MCF 10A (cell line): ENCODE results near the gene BHLHE40. TPM values are rescaled to one million over a fixed set of nuclear protein-coding genes. Genes with fewer than 3 reads are reported as not detected.

Experiments
- BruUV-seq: library from RNA; stranded (reverse); fragments of 400-500 nt; replicated peaks from 2 replicates; lab custom pipeline; 2021; lab: Mats Ljungman, UMichigan
- CTCF ChIA-PET: fragments of 300-600 bp; sonication (Branson Sonifier 250); formaldehyde crosslinking; extraction: SDS; loops from one replicate; lab custom pipeline; 2021; ENCODE audit warnings: antibody characterized with exemption, inconsistent platforms; lab: Yijun Ruan, JAX
- POLR2A ChIA-PET: fragments of 300-600, 350-650 bp; sonication (Branson Sonifier 250); formaldehyde crosslinking; extraction: SDS; loops from one replicate; lab custom pipeline; 2020; ENCODE audit warnings: antibody characterized with exemption, inconsistent platforms; lab: Yijun Ruan, JAX
- DNase-seq: peaks from one replicate; pipeline ENCODE4 v3.0.0-alpha.2; 2018; ENCODE audit not compliant: unreplicated experiment
- H3K27ac Mint-ChIP-seq: one replicate; pipeline ENCODE4 v1.8.0; 2022; ENCODE audit warnings: mild to moderate bottlenecking, low read depth, mixed read lengths; ENCODE audit not compliant: unreplicated experiment
- H3K27me3 Mint-ChIP-seq: one replicate; pipeline ENCODE4 v1.8.0; 2022; ENCODE audit warnings: mixed read lengths; ENCODE audit not compliant: insufficient read depth, unreplicated experiment
- H3K36me3 Mint-ChIP-seq: one replicate; pipeline ENCODE4 v1.8.0; 2022; ENCODE audit warnings: mild to moderate bottlenecking, moderate library complexity, mixed read lengths; ENCODE audit not compliant: insufficient read depth, unreplicated experiment
- H3K4me1 Mint-ChIP-seq: one replicate; pipeline ENCODE4 v1.8.0; 2022; ENCODE audit warnings: mixed read lengths; ENCODE audit not compliant: insufficient read depth, unreplicated experiment
- H3K4me3 Mint-ChIP-seq: one replicate; pipeline ENCODE4 v1.8.0; 2022; ENCODE audit warnings: mild to moderate bottlenecking, moderate library complexity, mixed read lengths; ENCODE audit not compliant: unreplicated experiment
- H3K9me3 Mint-ChIP-seq: one replicate; pipeline ENCODE4 v1.8.0; 2022; ENCODE audit warnings: mixed read lengths; ENCODE audit not compliant: unreplicated experiment
- intact Hi-C: fragments of 100-400 bp; cut with micrococcal nuclease; formaldehyde crosslinking; loops from 2 replicates; pipeline ENCODE4 v1.14.1; 2022
- total RNA-seq: library from RNA; stranded (reverse); gene quantifications from 2 replicates; pipeline ENCODE4 v1.2.3, GENCODE V29; 2022
- TF ChIP-seq, protein P1 (sequence below): fragments of 200-600 bp; IDR thresholded peaks from one replicate; pipeline ENCODE4 v1.8.0; 2022; ENCODE audit warnings: antibody characterized with exemption, mild to moderate bottlenecking; ENCODE audit not compliant: unreplicated experiment

The BHLHE40 gene
- total RNA-seq, 1 experiment from 2014 or later = 16.8 TPM

DNA sequence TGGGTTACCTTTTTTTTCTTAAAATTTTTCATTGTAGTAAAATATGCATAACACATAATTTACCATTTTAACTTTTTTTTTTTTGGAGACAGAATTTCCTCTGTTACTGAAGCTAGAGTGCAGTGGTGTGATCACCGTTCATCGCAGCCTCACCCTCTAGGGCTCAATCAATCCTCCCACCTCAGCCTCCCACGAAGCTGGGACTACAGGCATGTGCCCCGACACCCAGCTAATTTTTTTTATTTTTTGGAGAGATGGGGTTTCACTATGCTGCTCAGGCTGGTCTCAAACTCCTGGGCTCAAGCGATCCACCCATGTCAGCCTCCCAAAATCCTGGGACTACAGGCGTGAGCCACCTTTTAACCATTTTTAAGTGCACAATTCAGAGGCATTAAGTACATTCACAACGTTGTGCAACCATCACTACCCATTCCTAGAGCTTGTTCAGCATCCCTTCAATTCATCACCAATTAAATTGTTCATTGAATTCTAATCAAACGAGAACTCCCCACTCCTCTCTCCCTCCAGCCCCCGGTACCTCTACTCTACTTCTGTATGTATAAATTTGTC, 44.6 kb downstream of the BHLHE40 start:
- no peaks in the 10 kb centered on the region for H3K9me3 Mint-ChIP-seq
- no peak for DNase-seq
- CTCF ChIA-PET = interaction anchor here (0.6 to 11.0 kb wide), 14 partner anchors 9 to 1915 kb away, joined by 3 to 185 read pairs (median 4); partner anchors contain the start of gene BHLHE40
- BruUV-seq = TSS peak; percentile 81
- no peaks in the 10 kb centered on the region for H3K36me3 Mint-ChIP-seq
- peak overlapping the region; percentile 80 for H3K27ac Mint-ChIP-seq
- H3K4me3 Mint-ChIP-seq = no peak overlapping the region
- peaks cover 32% of the 10 kb centered on the region for H3K4me1 Mint-ChIP-seq
- intact Hi-C loops = loop anchor here (1.0 kb wide), 1 partner anchor 44 kb away; no protein-coding TSS in a partner anchor
- POLR2A ChIA-PET = interaction anchor here (0.8 to 8.6 kb wide), 12 partner anchors 19 to 311 kb away, joined by 3 to 251 read pairs (median 9); partner anchors contain the start of gene BHLHE40
- TF ChIP-seq, protein P1, sequence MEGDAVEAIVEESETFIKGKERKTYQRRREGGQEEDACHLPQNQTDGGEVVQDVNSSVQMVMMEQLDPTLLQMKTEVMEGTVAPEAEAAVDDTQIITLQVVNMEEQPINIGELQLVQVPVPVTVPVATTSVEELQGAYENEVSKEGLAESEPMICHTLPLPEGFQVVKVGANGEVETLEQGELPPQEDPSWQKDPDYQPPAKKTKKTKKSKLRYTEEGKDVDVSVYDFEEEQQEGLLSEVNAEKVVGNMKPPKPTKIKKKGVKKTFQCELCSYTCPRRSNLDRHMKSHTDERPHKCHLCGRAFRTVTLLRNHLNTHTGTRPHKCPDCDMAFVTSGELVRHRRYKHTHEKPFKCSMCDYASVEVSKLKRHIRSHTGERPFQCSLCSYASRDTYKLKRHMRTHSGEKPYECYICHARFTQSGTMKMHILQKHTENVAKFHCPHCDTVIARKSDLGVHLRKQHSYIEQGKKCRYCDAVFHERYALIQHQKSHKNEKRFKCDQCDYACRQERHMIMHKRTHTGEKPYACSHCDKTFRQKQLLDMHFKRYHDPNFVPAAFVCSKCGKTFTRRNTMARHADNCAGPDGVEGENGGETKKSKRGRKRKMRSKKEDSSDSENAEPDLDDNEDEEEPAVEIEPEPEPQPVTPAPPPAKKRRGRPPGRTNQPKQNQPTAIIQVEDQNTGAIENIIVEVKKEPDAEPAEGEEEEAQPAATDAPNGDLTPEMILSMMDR = no peak
- H3K27me3 Mint-ChIP-seq = no peaks in the 10 kb centered on the region

- BruUV-seq = no TSS peak
- H3K27ac Mint-ChIP-seq = peak overlapping the region; percentile 84
- H3K4me1 Mint-ChIP-seq = peaks cover 28% of the 10 kb centered on the region
- POLR2A ChIA-PET = interaction anchor here (0.8 to 5.5 kb wide), 7 partner anchors 42 to 313 kb away, joined by 3 to 40 read pairs (median 4); partner anchors contain the start of gene BHLHE40
- CTCF ChIA-PET = interaction anchor here (0.6 to 11.0 kb wide), 20 partner anchors 8 to 521 kb away, joined by 3 to 185 read pairs (median 4); partner anchors contain the start of gene BHLHE40
- no peak for DNase-seq
- no peaks in the 10 kb centered on the region for H3K27me3 Mint-ChIP-seq
- TF ChIP-seq, protein P1 = no peak
- no peaks in the 10 kb centered on the region for H3K36me3 Mint-ChIP-seq
- intact Hi-C loops = loop anchor here (1.0 to 2.0 kb wide), 4 partner anchors 31 to 369 kb away; no protein-coding TSS in a partner anchor
- H3K4me3 Mint-ChIP-seq = peak overlapping the region; percentile 74
- H3K9me3 Mint-ChIP-seq = no peaks in the 10 kb centered on the region
Observed at GRCh38 chr3:5026046-5026362, 46.8 kb downstream of the BHLHE40 start.

- Mint-ChIP-seq H3K4me3 (no peak overlapping the region), H3K36me3 (no peaks in the 10 kb centered on the region), H3K9me3 (no peaks in the 10 kb centered on the region), H3K27ac (no peak overlapping the region), H3K27me3 (no peaks in the 10 kb centered on the region), H3K4me1 (no peaks in the 10 kb centered on the region)
- CTCF ChIA-PET = interaction anchor here (0.6 to 11.0 kb wide), 5 partner anchors 28 to 319 kb away, joined by 4 to 185 read pairs (median 9); partner anchors contain the start of gene BHLHE40
- BruUV-seq = no TSS peak
- DNase-seq = no peak
- TF ChIP-seq, protein P1 = no peak
- POLR2A ChIA-PET = interaction anchor here (0.7 to 1.2 kb wide), 2 partner anchors 14 to 602 kb away, joined by 3 read pairs; no protein-coding TSS in a partner anchor
- intact Hi-C loops = no loop called here
Observed at GRCh38 chr3:5029715-5030114, 50.5 kb downstream of the BHLHE40 start.

- H3K9me3 Mint-ChIP-seq = no peaks in the 10 kb centered on the region
- H3K27me3 Mint-ChIP-seq = no peaks in the 10 kb centered on the region
- POLR2A ChIA-PET = interaction anchor here (1.2 kb wide), 1 partner anchor 13 kb away, joined by 3 read pairs; no protein-coding TSS in a partner anchor
- no peak for DNase-seq
- intact Hi-C loops = no loop called here
- TF ChIP-seq, protein P1 = no peak
- no peaks in the 10 kb centered on the region for H3K4me1 Mint-ChIP-seq
- no TSS peak for BruUV-seq
- H3K4me3 Mint-ChIP-seq = no peak overlapping the region
- CTCF ChIA-PET = interaction anchor here (0.6 to 11.0 kb wide), 5 partner anchors 28 to 319 kb away, joined by 4 to 185 read pairs (median 9); partner anchors contain the start of gene BHLHE40
- no peak overlapping the region for H3K27ac Mint-ChIP-seq
- no peaks in the 10 kb centered on the region for H3K36me3 Mint-ChIP-seq
Observed at GRCh38 chr3:5030152-5030551, 50.9 kb downstream of the BHLHE40 start.
